Endothelial cell (in vitro differentiated cells): ENCODE data around the gene BCAS1. TPM values are rescaled to one million over a fixed set of nuclear protein-coding genes. Genes with fewer than 3 reads are reported as not detected.

ENCODE experiments used
- DNase-seq: peaks from one replicate; pipeline ENCODE4 v3.0.0; 2021; ENCODE audit warnings: low spot score
- H3K27ac Mint-ChIP-seq: one replicate; pipeline ENCODE4 v1.8.0; 2021; ENCODE audit warnings: mixed read lengths, inconsistent platforms; ENCODE audit not compliant: unreplicated experiment
- H3K27me3 Mint-ChIP-seq: one replicate; pipeline ENCODE4 v1.8.0; 2021; ENCODE audit warnings: mild to moderate bottlenecking, moderate library complexity, mixed read lengths, inconsistent platforms; ENCODE audit not compliant: unreplicated experiment
- H3K36me3 Mint-ChIP-seq: one replicate; pipeline ENCODE4 v1.8.0; 2021; ENCODE audit warnings: mild to moderate bottlenecking, low read depth, mixed read lengths, inconsistent platforms; ENCODE audit not compliant: unreplicated experiment
- H3K4me1 Mint-ChIP-seq: one replicate; pipeline ENCODE4 v1.8.0; 2021; ENCODE audit warnings: mild to moderate bottlenecking, mixed read lengths, inconsistent platforms; ENCODE audit not compliant: unreplicated experiment
- H3K4me3 Mint-ChIP-seq: one replicate; pipeline ENCODE4 v1.8.0; 2021; ENCODE audit warnings: mild to moderate bottlenecking, mixed read lengths, inconsistent platforms; ENCODE audit not compliant: unreplicated experiment
- H3K9me3 Mint-ChIP-seq: one replicate; pipeline ENCODE4 v1.8.0; 2021; ENCODE audit warnings: mixed read lengths, inconsistent platforms; ENCODE audit not compliant: unreplicated experiment
- CTCF ChIP-seq: fragments of 200-600 bp; sonication (generic); IDR thresholded peaks from one replicate; pipeline ENCODE4 v1.5.0; 2021; ENCODE audit warnings: antibody characterized with exemption; ENCODE audit not compliant: unreplicated experiment
- total RNA-seq: library from RNA; stranded (reverse); fragmentation: NEBNext Ultra II Directional; extraction: Animal tissue kit (Norgen Biotek cat#: 25700); gene quantifications from one replicate; pipeline ENCODE4 v1.2.1, GENCODE V29; 2021; ENCODE audit not compliant: unreplicated experiment

Gene BCAS1
- total RNA-seq, 1 donor from 2014 or later: 0.05 TPM

GRCh38 chr20:54065601-54066038, 4.8 kb downstream of the BCAS1 start:
- Mint-ChIP-seq H3K4me3 (no peak overlapping the region), H3K27me3 (peaks cover 3% of the 10 kb centered on the region), H3K4me1 (no peaks in the 10 kb centered on the region), H3K9me3 (no peaks in the 10 kb centered on the region), H3K27ac (no peak overlapping the region), H3K36me3 (no peaks in the 10 kb centered on the region)
- DNase-seq: no peak
- TF ChIP-seq CTCF: no peak

GRCh38 chr20:54064939-54065338, 5.5 kb downstream of the BCAS1 start:
- Mint-ChIP-seq H3K27me3 (peaks cover 3% of the 10 kb centered on the region), H3K9me3 (no peaks in the 10 kb centered on the region), H3K4me1 (no peaks in the 10 kb centered on the region), H3K4me3 (no peak overlapping the region), H3K27ac (no peak overlapping the region), H3K36me3 (no peaks in the 10 kb centered on the region)
- TF ChIP-seq CTCF: no peak
- DNase-seq: no peak

- H3K4me1 Mint-ChIP-seq: no peaks in the 10 kb centered on the region
- H3K9me3 Mint-ChIP-seq: no peaks in the 10 kb centered on the region
- peaks cover 3% of the 10 kb centered on the region for H3K27me3 Mint-ChIP-seq
- DNase-seq: no peak
- no peak for TF ChIP-seq CTCF
- no peak overlapping the region for H3K27ac Mint-ChIP-seq
- no peak overlapping the region for H3K4me3 Mint-ChIP-seq
- no peaks in the 10 kb centered on the region for H3K36me3 Mint-ChIP-seq
Measured at GRCh38 chr20:54063992-54064676, 6.3 kb downstream of the BCAS1 start.

- Mint-ChIP-seq H3K36me3 (no peaks in the 10 kb centered on the region), H3K4me3 (no peak overlapping the region), H3K27ac (no peak overlapping the region), H3K9me3 (no peaks in the 10 kb centered on the region), H3K27me3 (peaks cover 3% of the 10 kb centered on the region), H3K4me1 (no peaks in the 10 kb centered on the region)
- no peak for DNase-seq
- no peak for TF ChIP-seq CTCF
Measured at GRCh38 chr20:54063580-54063979, 6.8 kb downstream of the BCAS1 start.

GRCh38 chr20:54062812-54063280, 7.5 kb downstream of the BCAS1 start:
- Mint-ChIP-seq H3K4me1 (no peaks in the 10 kb centered on the region), H3K9me3 (no peaks in the 10 kb centered on the region), H3K27me3 (peaks cover 3% of the 10 kb centered on the region), H3K36me3 (no peaks in the 10 kb centered on the region), H3K27ac (no peak overlapping the region), H3K4me3 (no peak overlapping the region)
- DNase-seq: no peak
- TF ChIP-seq CTCF: peak; percentile 42
